HG03469 (cell line): ENCODE measurements around the gene BRD3.
"Not testable (repeated sequence)": the region's sequence is repeated elsewhere in the genome, so short reads cannot be mapped to it uniquely, and the experiment has no call there.

Experiments used
- ATAC-seq: cut with Tn5 transposase; IDR thresholded peaks from one replicate; pipeline ENCODE4 v1.9.1; 2021; ENCODE audit warnings: mild to moderate bottlenecking, moderate library complexity, moderate number of reproducible peaks; ENCODE audit not compliant: unreplicated experiment

Gene BRD3

GRCh38 chr9:133995012-133995896, 72.6 kb downstream of the BRD3 start:
- ATAC-seq: no peak

- ATAC-seq: no peak
Measured at GRCh38 chr9:133994353-133995011, 73.3 kb downstream of the BRD3 start.

- ATAC-seq: no peak
Measured at GRCh38 chr9:133993635-133994253, 74.1 kb downstream of the BRD3 start.

- ATAC-seq: no peak
Measured at GRCh38 chr9:133992780-133993634, 74.8 kb downstream of the BRD3 start.

- ATAC-seq: no peak
Measured at GRCh38 chr9:133991964-133992779, 75.7 kb downstream of the BRD3 start, which contains the start of gene VAV2. Gene VAV2 (minus strand): TSS chr9:133992324. CDS start chr9:133992278, 46 bp downstream.

GRCh38 chr9:133991214-133991921, 76.5 kb downstream of the BRD3 start:
- ATAC-seq: no peak

GRCh38 chr9:133990366-133991213, 77.2 kb downstream of the BRD3 start:
- no peak for ATAC-seq

GRCh38 chr9:133989625-133990365, 78.0 kb downstream of the BRD3 start:
- no peak for ATAC-seq

- not testable (repeated sequence) for ATAC-seq
Measured at GRCh38 chr9:133988771-133989170, 79.1 kb downstream of the BRD3 start.

- no peak for ATAC-seq
Measured at GRCh38 chr9:133987946-133988665, 79.7 kb downstream of the BRD3 start.

- ATAC-seq: no peak
Measured at GRCh38 chr9:133987446-133987788, 80.4 kb downstream of the BRD3 start.

GRCh38 chr9:133986774-133987445, 80.9 kb downstream of the BRD3 start:
- ATAC-seq: no peak

- no peak for ATAC-seq
Measured at GRCh38 chr9:133986061-133986460, 81.8 kb downstream of the BRD3 start.

- no peak for ATAC-seq
Measured at GRCh38 chr9:133982971-133983720, 84.7 kb downstream of the BRD3 start.

GRCh38 chr9:133981958-133982681, 85.7 kb downstream of the BRD3 start:
- no peak for ATAC-seq
